MCF 10A (cell line): ENCODE results near the gene HPS4. TPM values are rescaled to one million over a fixed set of nuclear protein-coding genes. Genes with fewer than 3 reads are reported as not detected.

ENCODE experiments used
- BruUV-seq: library from RNA; stranded (reverse); fragments of 400-500 nt; replicated peaks from 2 replicates; lab custom pipeline; 2021; lab: Mats Ljungman, UMichigan
- CTCF ChIA-PET: fragments of 300-600 bp; sonication (Branson Sonifier 250); formaldehyde crosslinking; extraction: SDS; loops from one replicate; lab custom pipeline; 2021; ENCODE audit warnings: antibody characterized with exemption, inconsistent platforms; lab: Yijun Ruan, JAX
- POLR2A ChIA-PET: fragments of 300-600, 350-650 bp; sonication (Branson Sonifier 250); formaldehyde crosslinking; extraction: SDS; loops from one replicate; lab custom pipeline; 2020; ENCODE audit warnings: antibody characterized with exemption, inconsistent platforms; lab: Yijun Ruan, JAX
- DNase-seq: peaks from one replicate; pipeline ENCODE4 v3.0.0-alpha.2; 2018; ENCODE audit not compliant: unreplicated experiment
- H3K27ac Mint-ChIP-seq: one replicate; pipeline ENCODE4 v1.8.0; 2022; ENCODE audit warnings: mild to moderate bottlenecking, low read depth, mixed read lengths; ENCODE audit not compliant: unreplicated experiment
- H3K27me3 Mint-ChIP-seq: one replicate; pipeline ENCODE4 v1.8.0; 2022; ENCODE audit warnings: mixed read lengths; ENCODE audit not compliant: insufficient read depth, unreplicated experiment
- H3K36me3 Mint-ChIP-seq: one replicate; pipeline ENCODE4 v1.8.0; 2022; ENCODE audit warnings: mild to moderate bottlenecking, moderate library complexity, mixed read lengths; ENCODE audit not compliant: insufficient read depth, unreplicated experiment
- H3K4me1 Mint-ChIP-seq: one replicate; pipeline ENCODE4 v1.8.0; 2022; ENCODE audit warnings: mixed read lengths; ENCODE audit not compliant: insufficient read depth, unreplicated experiment
- H3K4me3 Mint-ChIP-seq: one replicate; pipeline ENCODE4 v1.8.0; 2022; ENCODE audit warnings: mild to moderate bottlenecking, moderate library complexity, mixed read lengths; ENCODE audit not compliant: unreplicated experiment
- H3K9me3 Mint-ChIP-seq: one replicate; pipeline ENCODE4 v1.8.0; 2022; ENCODE audit warnings: mixed read lengths; ENCODE audit not compliant: unreplicated experiment
- intact Hi-C: fragments of 100-400 bp; cut with micrococcal nuclease; formaldehyde crosslinking; loops from 2 replicates; pipeline ENCODE4 v1.14.1; 2022
- total RNA-seq: library from RNA; stranded (reverse); gene quantifications from 2 replicates; pipeline ENCODE4 v1.2.3, GENCODE V29; 2022
- TF ChIP-seq, protein P1 (sequence below): fragments of 200-600 bp; IDR thresholded peaks from one replicate; pipeline ENCODE4 v1.8.0; 2022; ENCODE audit warnings: antibody characterized with exemption, mild to moderate bottlenecking; ENCODE audit not compliant: unreplicated experiment

Gene HPS4
- total RNA-seq, 1 experiment from 2014 or later: 35.6 TPM

DNA sequence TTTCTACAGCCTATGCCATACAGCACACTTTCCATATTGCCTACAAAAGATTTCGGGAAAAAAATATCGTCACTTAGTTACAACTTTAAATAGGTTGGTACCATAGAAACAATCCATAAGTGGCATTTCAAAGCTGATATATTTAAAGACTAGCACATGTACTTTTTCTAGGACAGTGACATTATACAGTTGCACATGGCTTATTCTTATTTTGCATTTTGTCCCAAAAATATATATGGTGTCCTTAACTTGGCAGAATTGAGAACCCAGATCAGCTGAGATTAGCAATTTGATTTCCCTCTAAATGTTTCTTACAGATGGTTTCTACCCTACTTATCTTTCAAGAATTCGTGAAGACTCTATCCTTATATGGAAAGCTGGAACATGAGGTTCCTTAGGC, 32.3 kb upstream of the HPS4 start:
- peaks cover 14% of the 10 kb centered on the region for H3K4me1 Mint-ChIP-seq
- no peaks in the 10 kb centered on the region for H3K9me3 Mint-ChIP-seq
- intact Hi-C loops: no loop called here
- H3K27ac Mint-ChIP-seq: no peak overlapping the region
- H3K27me3 Mint-ChIP-seq: no peaks in the 10 kb centered on the region
- no peak for DNase-seq
- peaks cover 7% of the 10 kb centered on the region for H3K36me3 Mint-ChIP-seq
- CTCF ChIA-PET: interaction anchor here (0.6 kb wide), 1 partner anchor 1071 kb away, joined by 3 read pairs; no protein-coding TSS in a partner anchor
- H3K4me3 Mint-ChIP-seq: no peak overlapping the region
- POLR2A ChIA-PET: interaction anchor here (0.6 to 0.7 kb wide), 2 partner anchors 20 to 72 kb away, joined by 3 read pairs; no protein-coding TSS in a partner anchor
- no TSS peak for BruUV-seq
- TF ChIP-seq, protein P1, sequence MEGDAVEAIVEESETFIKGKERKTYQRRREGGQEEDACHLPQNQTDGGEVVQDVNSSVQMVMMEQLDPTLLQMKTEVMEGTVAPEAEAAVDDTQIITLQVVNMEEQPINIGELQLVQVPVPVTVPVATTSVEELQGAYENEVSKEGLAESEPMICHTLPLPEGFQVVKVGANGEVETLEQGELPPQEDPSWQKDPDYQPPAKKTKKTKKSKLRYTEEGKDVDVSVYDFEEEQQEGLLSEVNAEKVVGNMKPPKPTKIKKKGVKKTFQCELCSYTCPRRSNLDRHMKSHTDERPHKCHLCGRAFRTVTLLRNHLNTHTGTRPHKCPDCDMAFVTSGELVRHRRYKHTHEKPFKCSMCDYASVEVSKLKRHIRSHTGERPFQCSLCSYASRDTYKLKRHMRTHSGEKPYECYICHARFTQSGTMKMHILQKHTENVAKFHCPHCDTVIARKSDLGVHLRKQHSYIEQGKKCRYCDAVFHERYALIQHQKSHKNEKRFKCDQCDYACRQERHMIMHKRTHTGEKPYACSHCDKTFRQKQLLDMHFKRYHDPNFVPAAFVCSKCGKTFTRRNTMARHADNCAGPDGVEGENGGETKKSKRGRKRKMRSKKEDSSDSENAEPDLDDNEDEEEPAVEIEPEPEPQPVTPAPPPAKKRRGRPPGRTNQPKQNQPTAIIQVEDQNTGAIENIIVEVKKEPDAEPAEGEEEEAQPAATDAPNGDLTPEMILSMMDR: no peak

DNA sequence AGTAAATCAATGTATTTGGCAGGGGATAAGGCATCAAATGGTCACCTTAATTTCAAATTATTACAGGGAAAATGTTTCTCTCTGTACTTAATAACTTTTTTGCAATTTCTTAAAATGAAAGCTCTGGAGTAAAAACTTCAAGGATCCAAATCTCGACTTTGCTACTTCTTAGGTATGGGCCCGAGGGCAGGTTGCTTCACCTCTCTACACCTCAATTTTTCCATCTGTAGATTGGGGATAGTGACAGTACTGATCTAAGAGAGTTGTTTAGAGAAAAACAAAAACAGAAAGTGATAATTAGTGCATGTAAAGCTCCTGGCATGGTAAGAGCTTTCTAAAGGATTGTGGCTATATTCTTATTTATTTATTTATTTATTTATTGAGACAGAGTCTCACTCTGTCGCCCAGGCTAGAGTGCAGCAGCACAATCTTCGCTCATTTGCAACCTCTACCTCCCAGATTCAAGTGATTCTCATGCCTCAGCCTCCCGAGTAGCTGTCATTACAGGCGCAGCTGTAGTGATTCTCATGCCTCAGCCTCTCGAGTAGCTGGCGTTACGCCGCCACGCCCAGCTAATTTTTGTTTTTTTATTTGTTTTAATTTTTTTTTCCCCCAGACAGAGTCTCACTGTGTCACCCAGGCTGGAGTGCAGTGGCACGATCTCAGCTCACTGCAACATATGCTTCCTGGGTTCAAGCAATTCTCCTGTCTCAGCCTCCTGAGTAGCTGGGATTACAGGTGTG, 31.0 kb upstream of the HPS4 start:
- H3K4me1 Mint-ChIP-seq: peaks cover 16% of the 10 kb centered on the region
- TF ChIP-seq, protein P1: no peak
- peaks cover 16% of the 10 kb centered on the region for H3K36me3 Mint-ChIP-seq
- intact Hi-C loops: loop anchor here (5.0 kb wide), 1 partner anchor 78 kb away; the partner anchor contains the start of gene TPST2
- no peak for DNase-seq
- POLR2A ChIA-PET: interaction anchor here (0.8 to 3.9 kb wide), 3 partner anchors 16 to 129 kb away, joined by 3 to 58 read pairs (median 4); partner anchors contain the start of genes HPS4 and SRRD
- no peaks in the 10 kb centered on the region for H3K9me3 Mint-ChIP-seq
- no TSS peak for BruUV-seq
- CTCF ChIA-PET: interaction anchor here (0.6 to 0.9 kb wide), 3 partner anchors 11 to 1374 kb away, joined by 3 read pairs; no protein-coding TSS in a partner anchor
- H3K27me3 Mint-ChIP-seq: no peaks in the 10 kb centered on the region
- peak overlapping the region; percentile 100 for H3K4me3 Mint-ChIP-seq
- peak overlapping the region; percentile 99 for H3K27ac Mint-ChIP-seq

DNA sequence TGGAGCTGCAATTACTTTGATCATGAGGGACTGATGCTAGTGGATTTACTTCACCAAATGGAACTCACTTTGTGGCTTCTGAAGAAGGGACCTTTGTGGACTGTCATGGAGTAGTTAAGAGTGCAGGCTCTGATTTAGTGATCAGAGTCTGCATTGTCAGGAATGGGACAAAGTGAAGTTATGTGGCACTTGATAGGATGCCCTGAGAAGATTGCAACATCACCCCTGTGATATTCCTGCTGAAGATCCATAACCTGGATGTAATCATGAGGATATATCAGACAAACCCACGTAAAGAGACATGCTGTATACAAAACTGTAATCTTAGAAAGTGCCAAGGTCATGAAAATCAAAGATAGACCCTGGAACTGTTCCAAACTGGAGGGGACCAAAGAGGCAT, 30.3 kb upstream of the HPS4 start:
- CTCF ChIA-PET: interaction anchor here (0.6 to 1.0 kb wide), 2 partner anchors 14 to 65 kb away, joined by 3 read pairs; no protein-coding TSS in a partner anchor
- H3K4me1 Mint-ChIP-seq: peaks cover 16% of the 10 kb centered on the region
- H3K4me3 Mint-ChIP-seq: peak overlapping the region; percentile 100
- BruUV-seq: no TSS peak
- no peak for DNase-seq
- H3K9me3 Mint-ChIP-seq: no peaks in the 10 kb centered on the region
- peaks cover 23% of the 10 kb centered on the region for H3K36me3 Mint-ChIP-seq
- POLR2A ChIA-PET: interaction anchor here (1.4 to 3.9 kb wide), 5 partner anchors 10 to 159 kb away, joined by 4 to 58 read pairs (median 12); partner anchors contain the start of genes HPS4 and SRRD
- peak overlapping the region; percentile 99 for H3K27ac Mint-ChIP-seq
- intact Hi-C loops: loop anchor here (5.0 kb wide), 1 partner anchor 78 kb away; the partner anchor contains the start of gene TPST2
- H3K27me3 Mint-ChIP-seq: no peaks in the 10 kb centered on the region
- TF ChIP-seq, protein P1: no peak
